Left cardiac atrium (tissue), 4 donors: ENCODE data around the gene ADAM23. TPM values are rescaled to one million over a fixed set of nuclear protein-coding genes. Genes with fewer than 3 reads are reported as not detected.
A peak's percentile ranks its signal among the peaks of the same experiment; 100 is the strongest.

Experiments
- ATAC-seq, 2 donors: fragments of 200-7000 bp; cut with Tn5 transposase; one replicate each; pipeline ENCODE4 v1.9.1; 2020; ENCODE audit warnings: mild to moderate bottlenecking in 2 of 2, moderate library complexity in 2 of 2
- DNase-seq: peaks from one replicate; pipeline ENCODE4 v3.0.0-alpha.2; 2020
- intact Hi-C, 2 donors: fragments of 100-400 bp; cut with DNase I; formaldehyde crosslinking; loops; one replicate each; pipeline versions ENCODE4 v1.14.1 to v1.15.1; 2022 to 2023
- total RNA-seq, 2 donors: library from RNA; stranded (reverse); fragmentation: NEBNext Ultra II Directional; extraction: Animal tissue kit (Norgen Biotek cat#: 25700); gene quantifications; one replicate each; pipeline ENCODE4 v1.2.1, GENCODE V29; 2021
- donor health status: DM: no; HTN: yes; CAD: no.
- donor health status: DM: no; HTN: yes; CAD: no; lungs with severe emphysema.
- donor health status: DM: yes; HTN: yes; CAD: no.
- donor health status: Dilated cardiomyopathy.

ADAM23 gene
- total RNA-seq, 2 donors from 2014 or later = 30.2 to 31.1 TPM

- ATAC-seq (no peak), DNase-seq (no peak)
- intact Hi-C loops = no loop called here
Measured at GRCh38 chr2:206540757-206541156, 97.4 kb downstream of the ADAM23 start.

GRCh38 chr2:206543073-206543472, 99.7 kb downstream of the ADAM23 start:
- ATAC-seq (no peak), DNase-seq (no peak)
- intact Hi-C loops = no loop called here

- ATAC-seq (no peak), DNase-seq (no peak)
- intact Hi-C loops = no loop called here
Measured at GRCh38 chr2:206548383-206548782, 105.1 kb downstream of the ADAM23 start.

- intact Hi-C loops = loop anchor here in 1 of 2 donors (2.0 to 5.0 kb wide), 2 partner anchors 113 to 163 kb away; partner anchors contain the start of gene ADAM23
- no peak for DNase-seq
- ATAC-seq = no peak
Measured at GRCh38 chr2:206555721-206556120, 112.4 kb downstream of the ADAM23 start.

GRCh38 chr2:206556357-206556949, 113.1 kb downstream of the ADAM23 start:
- intact Hi-C loops = loop anchor here in 1 of 2 donors (5.0 kb wide), 1 partner anchor 114 kb away; the partner anchor contains the start of gene ADAM23
- DNase-seq (no peak), ATAC-seq (no peak)

- DNase-seq (no peak), ATAC-seq (no peak)
- intact Hi-C loops = loop anchor here in 1 of 2 donors (5.0 kb wide), 1 partner anchor 115 kb away; the partner anchor contains the start of gene ADAM23
Measured at GRCh38 chr2:206557321-206557720, 114.0 kb downstream of the ADAM23 start.

- DNase-seq (no peak), ATAC-seq (no peak)
- intact Hi-C loops = loop anchor here in 1 of 2 donors (5.0 kb wide), 1 partner anchor 116 kb away; the partner anchor contains the start of gene ADAM23
Measured at GRCh38 chr2:206558492-206558891, 115.2 kb downstream of the ADAM23 start.

- ATAC-seq = no peak
- intact Hi-C loops = no loop called here
- no peak for DNase-seq
Measured at GRCh38 chr2:206561962-206562361, 118.6 kb downstream of the ADAM23 start.

GRCh38 chr2:206562375-206562774, 119.0 kb downstream of the ADAM23 start:
- DNase-seq (no peak), ATAC-seq (no peak)
- intact Hi-C loops = no loop called here

- DNase-seq = no peak
- ATAC-seq = no peak
- intact Hi-C loops = no loop called here
Measured at GRCh38 chr2:206563374-206563773, 120.0 kb downstream of the ADAM23 start.

GRCh38 chr2:206565666-206566065, 122.3 kb downstream of the ADAM23 start:
- ATAC-seq (no peak), DNase-seq (no peak)
- intact Hi-C loops = no loop called here

GRCh38 chr2:206569470-206569869, 126.1 kb downstream of the ADAM23 start:
- intact Hi-C loops = no loop called here
- no peak for DNase-seq
- no peak for ATAC-seq

- intact Hi-C loops = no loop called here
- no peak for DNase-seq
Measured at GRCh38 chr2:206570199-206570598, 126.9 kb downstream of the ADAM23 start.

GRCh38 chr2:206572725-206573124, 129.4 kb downstream of the ADAM23 start:
- intact Hi-C loops = no loop called here
- no peak for ATAC-seq
- DNase-seq = no peak

More at GRCh38 chr2:206570199-206570598, 126.9 kb downstream of the ADAM23 start:
- no peak for ATAC-seq

GRCh38 chr2:206573793-206574192, 130.5 kb downstream of the ADAM23 start:
- intact Hi-C loops = no loop called here
- ATAC-seq (no peak), DNase-seq (no peak)

GRCh38 chr2:206584323-206585116, 141.2 kb downstream of the ADAM23 start:
- DNase-seq (peak; percentile 25), ATAC-seq (no peak)

GRCh38 chr2:206585335-206585734, 142.0 kb downstream of the ADAM23 start:
- ATAC-seq (no peak), DNase-seq (no peak)
- intact Hi-C loops = no loop called here

More at GRCh38 chr2:206584323-206585116, 141.2 kb downstream of the ADAM23 start:
- intact Hi-C loops = no loop called here

- ATAC-seq (no peak), DNase-seq (no peak)
- intact Hi-C loops = no loop called here
Measured at GRCh38 chr2:206586609-206587008, 143.3 kb downstream of the ADAM23 start.

- DNase-seq (no peak), ATAC-seq (no peak)
- intact Hi-C loops = no loop called here
Measured at GRCh38 chr2:206597717-206598218, 154.4 kb downstream of the ADAM23 start.

- DNase-seq (no peak), ATAC-seq (no peak)
- intact Hi-C loops = no loop called here
Measured at GRCh38 chr2:206603243-206603642, 159.9 kb downstream of the ADAM23 start.
